H9 (cell line): ENCODE results near the gene SP4. TPM values are rescaled to one million over a fixed set of nuclear protein-coding genes. Genes with fewer than 3 reads are reported as not detected.

Experiments
- DNase-seq: peaks from one replicate; pipeline ENCODE4 v3.0.0-alpha.2; 2017
- H2AFZ ChIP-seq: one replicate; pipeline ENCODE4 v1.6.1; 2013; ENCODE audit warnings: mild to moderate bottlenecking, low read length, control low read depth, moderate library complexity
- H2AK5ac ChIP-seq: 2 replicates; pipeline ENCODE4 v1.6.1; 2013; ENCODE audit warnings: low read length, control low read depth, mixed read lengths; ENCODE audit not compliant: insufficient read length
- H2BK120ac ChIP-seq: one replicate; pipeline ENCODE4 v1.6.1; 2013; ENCODE audit warnings: low read depth, mild to moderate bottlenecking, low read length, control low read depth, inconsistent platforms; ENCODE audit not compliant: poor library complexity, severe bottlenecking
- H2BK12ac ChIP-seq: 2 replicates; pipeline ENCODE4 v1.6.1; 2013; ENCODE audit warnings: low read length, control low read depth, mixed read lengths, low read depth; ENCODE audit not compliant: insufficient read length
- H2BK15ac ChIP-seq: 2 replicates; pipeline ENCODE4 v1.6.1; 2013; ENCODE audit warnings: low read depth, low read length, control low read depth
- H2BK20ac ChIP-seq: one replicate; pipeline ENCODE4 v1.6.1; 2013; ENCODE audit warnings: low read depth, mild to moderate bottlenecking, low read length, control low read depth, inconsistent platforms; ENCODE audit not compliant: poor library complexity, severe bottlenecking
- H2BK5ac ChIP-seq: 2 replicates; pipeline ENCODE4 v1.6.1; 2013; ENCODE audit warnings: low read length, control low read depth, mixed read lengths; ENCODE audit not compliant: insufficient read length
- H3K14ac ChIP-seq: 2 replicates; pipeline ENCODE4 v1.6.1; 2013; ENCODE audit warnings: low read length, control low read depth; ENCODE audit not compliant: insufficient read depth
- H3K18ac ChIP-seq: 2 replicates; pipeline ENCODE4 v1.6.1; 2013; ENCODE audit warnings: low read depth, mild to moderate bottlenecking, mixed read lengths, low read length, control low read depth; ENCODE audit not compliant: insufficient read length
- H3K23ac ChIP-seq: 2 replicates; pipeline ENCODE4 v1.6.1; 2013; ENCODE audit warnings: low read length, control low read depth, mixed read lengths, low read depth; ENCODE audit not compliant: insufficient read length
- H3K23me2 ChIP-seq: 2 replicates; pipeline ENCODE4 v1.6.1; 2013; ENCODE audit warnings: low read depth, mild to moderate bottlenecking, mixed read lengths, low read length, control low read depth; ENCODE audit not compliant: insufficient read length, poor library complexity, severe bottlenecking
- H3K27ac ChIP-seq: 2 replicates; pipeline ENCODE4 v1.5.1; 2013; ENCODE audit warnings: low read length, control low read depth, mixed read lengths, low read depth; ENCODE audit not compliant: insufficient read length
- H3K27me3 ChIP-seq: 2 replicates; pipeline ENCODE4 v1.6.1; 2013; ENCODE audit warnings: low read length, control low read depth, inconsistent platforms; ENCODE audit not compliant: insufficient read depth
- H3K4ac ChIP-seq: 2 replicates; pipeline ENCODE4 v1.6.1; 2013; ENCODE audit warnings: low read depth, mild to moderate bottlenecking, control low read depth, inconsistent platforms, low read length, moderate library complexity
- H3K4me1 ChIP-seq: 2 replicates; pipeline ENCODE4 v1.6.1; 2013; ENCODE audit warnings: low read length, control low read depth, inconsistent platforms; ENCODE audit not compliant: insufficient read depth
- H3K4me2 ChIP-seq: 2 replicates; pipeline ENCODE4 v1.6.1; 2013; ENCODE audit warnings: low read length, control low read depth, mixed read lengths; ENCODE audit not compliant: insufficient read length, insufficient read depth
- H3K56ac ChIP-seq: 2 replicates; pipeline ENCODE4 v1.6.1; 2013; ENCODE audit warnings: low read depth, mild to moderate bottlenecking, mixed read lengths, low read length, control low read depth; ENCODE audit not compliant: insufficient read length
- H3K79me1 ChIP-seq: 2 replicates; pipeline ENCODE4 v1.6.1; 2013; ENCODE audit warnings: low read depth, mild to moderate bottlenecking, moderate library complexity, low read length, control low read depth, inconsistent platforms; ENCODE audit not compliant: insufficient read depth, poor library complexity, severe bottlenecking
- H3K79me2 ChIP-seq: 2 replicates; pipeline ENCODE4 v1.6.1; 2013; ENCODE audit warnings: low read length, control low read depth, inconsistent platforms; ENCODE audit not compliant: insufficient read depth
- H3K9ac ChIP-seq: 2 replicates; pipeline ENCODE4 v1.6.1; 2013; ENCODE audit warnings: low read length, control low read depth, mixed read lengths; ENCODE audit not compliant: insufficient read length; ENCODE audit errors: extremely low read depth
- H3K9me3 ChIP-seq: one replicate; pipeline ENCODE4 v1.6.1; 2013; ENCODE audit warnings: low read depth, low read length, inconsistent platforms; ENCODE audit not compliant: control insufficient read depth
- H3T11ph ChIP-seq: one replicate; pipeline ENCODE4 v1.6.1; 2013; ENCODE audit warnings: mild to moderate bottlenecking, low read length, control low read depth, inconsistent platforms
- H4K20me1 ChIP-seq: one replicate; pipeline ENCODE4 v1.6.1; 2013; ENCODE audit not compliant: control insufficient read depth, insufficient read length, insufficient read depth
- H4K5ac ChIP-seq: 2 replicates; pipeline ENCODE4 v1.6.1; 2013; ENCODE audit warnings: low read depth, mild to moderate bottlenecking, mixed read lengths, low read length, control low read depth; ENCODE audit not compliant: insufficient read length
- H4K8ac ChIP-seq: replicated peaks from 2 replicates; pipeline ENCODE4 v1.6.1; 2013; ENCODE audit warnings: low read length, control low read depth, mixed read lengths, low read depth; ENCODE audit not compliant: insufficient read length
- H4K91ac ChIP-seq: 2 replicates; pipeline ENCODE4 v1.6.1; 2013; ENCODE audit warnings: low read depth, mild to moderate bottlenecking, moderate library complexity, mixed read lengths, low read length, control low read depth; ENCODE audit not compliant: insufficient read length
- H3K27ac Mint-ChIP-seq, 3 experiments: 2 replicates in 2 of 3; 3 replicates in 1 of 3; pipeline ENCODE4 v1.8.0; 2020 to 2021; ENCODE audit warnings: mixed read lengths in 3 of 3, mild to moderate bottlenecking in 1 of 3, moderate library complexity in 1 of 3
- H3K27me3 Mint-ChIP-seq: 2 replicates; pipeline ENCODE4 v1.8.0; 2021; ENCODE audit warnings: low read depth, mild to moderate bottlenecking, moderate library complexity, mixed read lengths
- H3K36me3 Mint-ChIP-seq, 3 experiments: 2 replicates in 2 of 3; 3 replicates in 1 of 3; pipeline ENCODE4 v1.8.0; 2020 to 2021; ENCODE audit warnings: low read depth in 3 of 3, mixed read lengths in 3 of 3; ENCODE audit not compliant: insufficient read depth in 1 of 3
- H3K4me1 Mint-ChIP-seq, 2 experiments: 2 replicates each; pipeline ENCODE4 v1.8.0; 2020; ENCODE audit warnings: mixed read lengths in 2 of 2
- H3K4me3 Mint-ChIP-seq, 2 experiments: 2 replicates in 1 of 2; 3 replicates in 1 of 2; pipeline ENCODE4 v1.8.0; 2020 to 2021; ENCODE audit warnings: mild to moderate bottlenecking in 2 of 2, mixed read lengths in 2 of 2, moderate library complexity in 1 of 2
- H3K9me3 Mint-ChIP-seq, 2 experiments: 2 replicates in 1 of 2; 3 replicates in 1 of 2; pipeline ENCODE4 v1.8.0; 2020; ENCODE audit warnings: mild to moderate bottlenecking in 2 of 2, mixed read lengths in 2 of 2, moderate library complexity in 1 of 2
- WGBS: extraction: QIAGEN DNeasy Blood & Tissue Kit; methylation state at CpG from one replicate; pipeline ENCODE4 v1.1.7; 2013; ENCODE audit warnings: missing lambda C conversion rate, low lambda C conversion rate, mixed read lengths; ENCODE audit not compliant: insufficient read length; ENCODE audit errors: extremely low coverage; 5-methylcytosine and 5-hydroxymethylcytosine counted together
- total RNA-seq: library from RNA; stranded (reverse); gene quantifications from 2 replicates; pipeline ENCODE4 v1.2.1, GENCODE V29; 2021
- TF ChIP-seq, protein P1 (sequence below): fragments of 200-600 bp; sonication (generic); conservative IDR thresholded peaks from 3 replicates; pipeline ENCODE4 v1.8.0; 2021; ENCODE audit warnings: antibody characterized with exemption, mild to moderate bottlenecking

Gene SP4
- total RNA-seq, 1 experiment from 2014 or later = 19.4 TPM

DNA sequence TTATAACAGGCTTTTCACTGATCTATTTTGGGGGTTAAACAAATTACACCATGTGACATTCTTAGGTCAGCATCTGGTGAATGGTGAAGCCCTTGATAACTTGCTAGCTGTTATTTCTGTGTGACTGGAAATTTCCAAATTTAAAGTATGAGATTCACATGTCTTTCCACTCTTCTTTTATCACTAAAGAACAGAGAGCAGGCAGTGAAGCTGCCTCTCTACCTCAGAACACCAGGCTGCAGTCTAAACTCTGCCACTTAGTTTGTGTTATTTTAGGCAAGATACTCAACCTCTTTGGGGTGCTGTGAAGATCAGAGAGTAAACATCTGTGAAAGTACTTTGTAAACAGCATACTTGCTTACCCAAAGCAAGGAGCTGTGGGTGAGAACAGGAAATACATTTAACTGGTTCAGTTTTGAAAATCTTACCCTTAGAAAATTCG lies 15.5 kb upstream of the SP4 start:
- no peak overlapping the region for H4K5ac ChIP-seq
- H3K4me3 Mint-ChIP-seq = no peak overlapping the region
- TF ChIP-seq, protein P1, sequence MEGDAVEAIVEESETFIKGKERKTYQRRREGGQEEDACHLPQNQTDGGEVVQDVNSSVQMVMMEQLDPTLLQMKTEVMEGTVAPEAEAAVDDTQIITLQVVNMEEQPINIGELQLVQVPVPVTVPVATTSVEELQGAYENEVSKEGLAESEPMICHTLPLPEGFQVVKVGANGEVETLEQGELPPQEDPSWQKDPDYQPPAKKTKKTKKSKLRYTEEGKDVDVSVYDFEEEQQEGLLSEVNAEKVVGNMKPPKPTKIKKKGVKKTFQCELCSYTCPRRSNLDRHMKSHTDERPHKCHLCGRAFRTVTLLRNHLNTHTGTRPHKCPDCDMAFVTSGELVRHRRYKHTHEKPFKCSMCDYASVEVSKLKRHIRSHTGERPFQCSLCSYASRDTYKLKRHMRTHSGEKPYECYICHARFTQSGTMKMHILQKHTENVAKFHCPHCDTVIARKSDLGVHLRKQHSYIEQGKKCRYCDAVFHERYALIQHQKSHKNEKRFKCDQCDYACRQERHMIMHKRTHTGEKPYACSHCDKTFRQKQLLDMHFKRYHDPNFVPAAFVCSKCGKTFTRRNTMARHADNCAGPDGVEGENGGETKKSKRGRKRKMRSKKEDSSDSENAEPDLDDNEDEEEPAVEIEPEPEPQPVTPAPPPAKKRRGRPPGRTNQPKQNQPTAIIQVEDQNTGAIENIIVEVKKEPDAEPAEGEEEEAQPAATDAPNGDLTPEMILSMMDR = no peak

More for the DNA sequence above, 15.5 kb upstream of the SP4 start:
- Mint-ChIP-seq H3K36me3 (no peaks in the 10 kb centered on the region), H3K9me3 (no peaks in the 10 kb centered on the region; a peak in 1 of 5 replicates), H3K27ac (peak overlapping the region; percentile 30 to 92 (median 90); a peak in 3 of 7 replicates), H3K27me3 (no peaks in the 10 kb centered on the region), H3K4me1 (peaks cover 18 to 24% of the 10 kb centered on the region in 2 experiments)
- Histone ChIP-seq H2BK120ac (no peak overlapping the region), H3K4me2 (no peak overlapping the region), H2AK5ac (no peak overlapping the region), H3K23me2 (no peaks in the 10 kb centered on the region), H3T11ph (no peak overlapping the region), H2BK5ac (no peak overlapping the region), H2BK12ac (no peak overlapping the region), H2BK15ac (no peak overlapping the region), H3K27me3 (no peaks in the 10 kb centered on the region), H3K9ac (no peak overlapping the region), H3K56ac (no peak overlapping the region), H3K4me1 (no peaks in the 10 kb centered on the region; the same call in 1 of the 2 replicates), H4K20me1 (no peaks in the 10 kb centered on the region), H3K9me3 (no peaks in the 10 kb centered on the region), H3K14ac (no peak overlapping the region), H3K27ac (no peak overlapping the region), H3K79me1 (no peaks in the 10 kb centered on the region), H2AFZ (no peak overlapping the region), H2BK20ac (no peak overlapping the region), H3K23ac (no peak overlapping the region), H3K4ac (no peak overlapping the region), H3K18ac (no peak overlapping the region), H4K91ac (no peak overlapping the region), H3K79me2 (no peaks in the 10 kb centered on the region), H4K8ac (no peak overlapping the region)
- WGBS = no CpG with 5 or more reads among the region's 1 CpG
- no peak for DNase-seq
